HL-60 (cell line): Measurements from ENCODE around the gene PPP1R14C.

Source experiments
- CTCF ChIP-seq: IDR thresholded peaks from one replicate; pipeline ENCODE4 v1.5.1; 2011; ENCODE audit warnings: low read length, control low read depth, inconsistent platforms; ENCODE audit not compliant: insufficient read depth
- GABPA ChIP-seq: IDR thresholded peaks from 2 replicates; pipeline ENCODE4 v1.6.1; 2012; ENCODE audit warnings: low read depth
- POLR2AphosphoS5 ChIP-seq: IDR thresholded peaks from 2 replicates; pipeline ENCODE4 v1.6.1; 2012; ENCODE audit warnings: low read depth

DNA sequence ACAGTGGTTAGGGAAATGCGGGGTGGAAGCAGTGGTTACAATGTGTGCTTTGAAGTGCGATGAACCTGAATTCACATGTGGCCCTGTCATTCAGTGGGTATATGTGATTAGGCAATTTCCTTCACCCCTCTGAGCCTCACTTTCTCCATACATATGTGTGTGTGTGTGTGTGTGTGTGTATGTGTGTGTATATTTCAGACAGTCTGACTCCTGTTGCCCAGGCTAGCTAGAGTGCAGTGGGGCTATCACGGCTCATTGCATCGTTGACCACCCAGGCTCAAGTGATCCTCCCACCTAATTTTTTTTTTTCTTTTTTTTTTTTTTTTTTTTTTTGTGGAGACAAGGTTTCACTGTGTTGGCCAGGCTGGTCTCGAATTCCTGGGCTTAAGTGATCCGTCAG lies 6.3 kb downstream of the PPP1R14C start:
- TF ChIP-seq GABPA = no peak
- TF ChIP-seq CTCF = no peak
- no peak for TF ChIP-seq POLR2AphosphoS5
